Measurements from ENCODE around the gene WIZ. TPM values are rescaled to one million over a fixed set of nuclear protein-coding genes. Genes with fewer than 3 reads are reported as not detected.

Gene WIZ
- total and polyA plus RNA-seq, 7 donors, result 7.8 to 49.6 (median 18.3) TPM

DNA sequence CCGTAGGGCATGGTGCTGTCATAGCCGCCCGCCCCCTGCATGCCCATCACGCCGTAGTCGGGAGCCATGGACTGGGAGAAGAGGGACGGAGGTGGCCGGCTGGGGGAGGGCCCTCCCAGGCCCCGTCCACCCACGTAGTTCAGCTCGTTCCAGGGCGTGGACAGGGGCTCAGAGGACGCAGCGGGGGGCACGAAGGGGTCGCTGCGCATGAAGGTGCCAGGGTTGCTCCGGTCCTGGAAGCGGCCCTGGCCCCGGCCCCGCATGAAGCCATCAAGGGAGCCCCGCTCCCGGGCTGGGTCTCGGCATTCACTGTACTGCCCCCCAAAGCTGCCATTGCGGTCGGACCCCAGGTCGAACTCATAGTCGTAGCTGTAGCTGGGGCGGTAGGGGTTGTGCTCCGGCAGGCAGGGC is 76.9 kb downstream of the WIZ start:
- Histone ChIP-seq H3K4me3 (no peak overlapping the region), H3K9me3 (no peaks in the 10 kb centered on the region), H3K27ac (no peak overlapping the region), H3K27me3 (no peaks in the 10 kb centered on the region), H3K36me3 (peaks cover 50 to 63% (median 59%) of the 10 kb centered on the region in 4 donors), H3K4me1 (peaks cover 0 to 44% (median 42%) of the 10 kb centered on the region in 4 donors)
- 96 to 97% methylated on average over 30 of the region's 30 CpGs for WGBS, 2 donors
- TF ChIP-seq EP300 (IDR thresholded peaks at IDR 0.05) (no peak), POLR2A (IDR thresholded peaks at IDR 0.05) (no peak), POLR2AphosphoS5 (IDR thresholded peaks at IDR 0.05) (no peak), CTCF (IDR thresholded peaks at IDR 0.05) (no peak)
- intact Hi-C loops (cut with DNase I), result no loop called here
- no peak for DNase-seq

DNA sequence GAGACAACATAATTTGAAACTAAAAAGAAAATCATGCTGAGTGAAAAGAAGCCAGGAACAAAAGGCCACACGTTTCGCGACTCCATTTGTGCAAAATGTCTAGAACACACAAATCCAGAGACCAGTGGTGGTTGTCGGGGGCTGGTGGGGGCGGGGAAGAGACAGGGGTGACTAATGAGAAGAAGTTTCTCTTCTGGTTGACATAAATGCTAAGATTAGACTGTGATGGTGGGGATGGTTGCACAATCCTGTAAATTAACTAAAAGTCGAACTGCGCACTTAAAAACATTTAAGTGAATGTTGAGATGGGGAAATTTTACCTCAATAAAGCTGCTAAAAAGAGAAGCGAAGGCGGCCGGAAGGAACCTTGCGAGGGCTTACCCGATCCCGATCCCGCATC is 77.3 kb downstream of the WIZ start:
- Histone ChIP-seq H3K27me3 (no peaks in the 10 kb centered on the region), H3K4me3 (no peak overlapping the region), H3K9me3 (no peaks in the 10 kb centered on the region), H3K4me1 (peaks cover 0 to 40% (median 37%) of the 10 kb centered on the region in 4 donors), H3K27ac (no peak overlapping the region), H3K36me3 (peaks cover 55 to 67% (median 63%) of the 10 kb centered on the region in 4 donors)
- intact Hi-C loops (cut with DNase I), result no loop called here
- DNase-seq, result no peak
- 95 to 96% methylated on average over 14 of the region's 14 CpGs for WGBS, 2 donors
- no peak for TF ChIP-seq EP300 (IDR thresholded peaks at IDR 0.05)
- TF ChIP-seq POLR2A (IDR thresholded peaks at IDR 0.05), result no peak
- no peak for TF ChIP-seq CTCF (IDR thresholded peaks at IDR 0.05)
- no peak for TF ChIP-seq POLR2AphosphoS5 (IDR thresholded peaks at IDR 0.05)

GRCh38 chr19:15371786-15372380 is 77.9 kb downstream of the WIZ start:
- Histone ChIP-seq H3K4me3 (no peak overlapping the region), H3K27me3 (no peaks in the 10 kb centered on the region), H3K9me3 (no peaks in the 10 kb centered on the region), H3K4me1 (peaks cover 0 to 34% (median 31%) of the 10 kb centered on the region in 4 donors), H3K27ac (no peak overlapping the region), H3K36me3 (peaks cover 55 to 73% (median 69%) of the 10 kb centered on the region in 4 donors)
- 93 to 94% methylated on average over 17 of the region's 17 CpGs for WGBS, 2 donors
- intact Hi-C loops (cut with DNase I), result no loop called here
- TF ChIP-seq POLR2AphosphoS5 (IDR thresholded peaks at IDR 0.05) (no peak), EP300 (IDR thresholded peaks at IDR 0.05) (no peak), CTCF (IDR thresholded peaks at IDR 0.05) (no peak), POLR2A (IDR thresholded peaks at IDR 0.05) (no peak)
- no peak for DNase-seq

DNA sequence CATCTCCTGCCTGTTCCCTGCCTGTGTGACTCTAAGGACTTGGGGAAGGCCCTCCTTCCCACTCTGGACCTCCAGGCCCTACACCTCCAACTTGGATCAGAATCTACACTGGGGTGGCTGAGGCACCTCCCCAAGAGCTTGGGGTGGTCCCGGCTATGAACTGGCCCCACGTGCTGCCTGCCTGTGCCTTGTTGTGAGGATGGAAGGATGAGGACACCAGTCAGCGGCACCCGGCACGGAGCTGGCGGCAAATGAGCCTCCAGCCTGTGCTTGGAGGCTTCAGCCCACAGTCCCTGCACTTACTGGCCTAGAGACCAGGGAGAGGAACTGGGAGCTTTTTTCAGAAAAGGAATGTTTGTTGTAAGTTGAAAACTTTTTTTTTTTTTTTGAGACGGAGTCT is 78.6 kb downstream of the WIZ start:
- no peaks in the 10 kb centered on the region for H3K9me3 ChIP-seq
- H3K4me1 ChIP-seq, result peaks cover 0 to 26% (median 25%) of the 10 kb centered on the region in 4 donors
- DNase-seq, result no peak
- H3K27ac ChIP-seq, result no peak overlapping the region
- H3K36me3 ChIP-seq, result peaks cover 55 to 80% (median 73%) of the 10 kb centered on the region in 4 donors
- H3K27me3 ChIP-seq, result no peaks in the 10 kb centered on the region
- no peak for TF ChIP-seq EP300 (IDR thresholded peaks at IDR 0.05)
- no peak for TF ChIP-seq POLR2AphosphoS5 (IDR thresholded peaks at IDR 0.05)
- TF ChIP-seq CTCF (IDR thresholded peaks at IDR 0.05), result no peak
- no peak for TF ChIP-seq POLR2A (IDR thresholded peaks at IDR 0.05)
- 97 to 98% methylated on average over 7 of the region's 7 CpGs for WGBS, 2 donors
- intact Hi-C loops (cut with DNase I), result no loop called here
- H3K4me3 ChIP-seq, result no peak overlapping the region

Small RNAs within 50 kb of the gene (small RNA-seq; reads per million reads assigned to genes)
- 0 reads per million in 3 donors for gene MIR1470

Other genes with a start within 250 kb of the WIZ start
- 10 to 100 TPM in 1 of 4 donors, 1 to 10 TPM in 3; 2.8 to 15.0 (median 5.1) TPM for gene NOTCH3, start 249.0 kb downstream of the WIZ start, total RNA-seq
- 1 to 10 TPM in 1 of 3 donors, under 1 TPM in 2; under 0.01 to 9.1 (median 0.46) TPM for gene NOTCH3, start 249.0 kb downstream of the WIZ start, polyA plus RNA-seq
- not detected for gene EPHX3, start 217.5 kb downstream of the WIZ start, total RNA-seq
- gene EPHX3, start 217.5 kb downstream of the WIZ start, polyA plus RNA-seq, result under 1 TPM in 2 of 3 donors, not detected in 1; 0.46 to 0.73 TPM
- 10 to 100 TPM; 15.0 to 43.8 (median 21.4) TPM for gene BRD4, start 117.4 kb downstream of the WIZ start, total RNA-seq
- 10 to 100 TPM in 2 of 3 donors, 1 to 10 TPM in 1; 9.0 to 42.1 (median 13.6) TPM for gene BRD4, start 117.4 kb downstream of the WIZ start, polyA plus RNA-seq
- 10 to 100 TPM; 15.0 to 43.8 (median 21.4) TPM for gene AKAP8, start 70.2 kb downstream of the WIZ start, total RNA-seq
- gene AKAP8, start 70.2 kb downstream of the WIZ start, polyA plus RNA-seq, result 10 to 100 TPM; 11.4 to 19.8 (median 11.6) TPM
- 100 to 1,000 TPM in 2 of 4 donors, 10 to 100 TPM in 2; 90.5 to 145 (median 101) TPM for gene AKAP8L, start 31.0 kb downstream of the WIZ start, total RNA-seq
- gene AKAP8L, start 31.0 kb downstream of the WIZ start, polyA plus RNA-seq, result 10 to 100 TPM; 15.0 to 67.5 (median 22.8) TPM
- gene RASAL3, start 14.6 kb upstream of the WIZ start, total RNA-seq, result 1 to 10 TPM; 1.1 to 2.0 (median 1.5) TPM
- gene RASAL3, start 14.6 kb upstream of the WIZ start, polyA plus RNA-seq, result 10 to 100 TPM in 1 of 3 donors, 1 to 10 TPM in 1, under 1 TPM in 1; 0.60 to 20.3 (median 1.6) TPM
- gene PGLYRP2, start 29.5 kb upstream of the WIZ start, total RNA-seq, result not detected
- under 1 TPM in 1 of 3 donors, not detected in 2; 0.60 TPM for gene PGLYRP2, start 29.5 kb upstream of the WIZ start, polyA plus RNA-seq
- not detected for gene CYP4F22, start 58.6 kb upstream of the WIZ start, total RNA-seq
- under 1 TPM in 1 of 3 donors, not detected in 2; 0.07 TPM for gene CYP4F22, start 58.6 kb upstream of the WIZ start, polyA plus RNA-seq
- gene CYP4F8, start 165.3 kb upstream of the WIZ start, total RNA-seq, result not detected
- not detected for gene CYP4F8, start 165.3 kb upstream of the WIZ start, polyA plus RNA-seq
- not detected for gene CYP4F3, start 190.9 kb upstream of the WIZ start, total RNA-seq
- gene CYP4F3, start 190.9 kb upstream of the WIZ start, polyA plus RNA-seq, result 1 to 10 TPM in 1 of 3 donors, under 1 TPM in 2; under 0.01 to 2.4 (median 0.46) TPM
- 10 to 100 TPM; 10.5 to 18.8 (median 13.7) TPM for gene CYP4F12, start 223.1 kb upstream of the WIZ start, total RNA-seq
- 10 to 100 TPM in 1 of 3 donors, 1 to 10 TPM in 2; 6.0 to 47.1 (median 6.7) TPM for gene CYP4F12, start 223.1 kb upstream of the WIZ start, polyA plus RNA-seq